GM18951 (cell line): Measurements from ENCODE around the gene SNX32.

ENCODE experiments used
- POLR2A ChIP-seq: IDR thresholded peaks from 4 replicates; pipeline ENCODE4 v1.6.1; 2011; ENCODE audit warnings: mild to moderate bottlenecking; ENCODE audit not compliant: insufficient read length, insufficient read depth; ENCODE audit errors: extremely low read depth
- in situ Hi-C: fragments of 300-500 bp; cut with MboI; formaldehyde crosslinking; loops from one replicate; pipeline ENCODE4 v1.12.0; 2022; ENCODE audit warnings: low sequenced_read_pairs, mixed read lengths, inconsistent platforms; ENCODE audit not compliant: unreplicated experiment

Gene SNX32

GRCh38 chr11:65899356-65900124 is 65.8 kb downstream of the SNX32 start:
- in situ Hi-C loops: no loop called here

GRCh38 chr11:65900125-65900898 is 66.5 kb downstream of the SNX32 start, which contains the start of gene FOSL1:
FOSL1 (minus strand) TSS chr11:65900388; CDS start chr11:65900339, 49 bp downstream.
- peak; percentile 74 for TF ChIP-seq POLR2A
- in situ Hi-C loops: no loop called here

More at GRCh38 chr11:65899356-65900124, 65.8 kb downstream of the SNX32 start:
- TF ChIP-seq POLR2A: peak; percentile 45

- in situ Hi-C loops: no loop called here
- TF ChIP-seq POLR2A: no peak
Observed at GRCh38 chr11:65900899-65901180, 67.1 kb downstream of the SNX32 start.

GRCh38 chr11:65903068-65903481 is 69.3 kb downstream of the SNX32 start:
- in situ Hi-C loops: no loop called here
- no peak for TF ChIP-seq POLR2A
